Mammary epithelial cell (primary cell): ENCODE results near the gene ATF6.

Experiments used
- CTCF ChIP-seq, 2 donors: IDR thresholded peaks in 1 of 2; conservative IDR thresholded peaks in 1 of 2; 2 replicates each; pipeline ENCODE4 v1.5.1; 2011 to 2012; ENCODE audit warnings: inconsistent platforms in 2 of 2, low read length in 2 of 2, mild to moderate bottlenecking in 2 of 2, control low read depth in 1 of 2, low read depth in 1 of 2; ENCODE audit not compliant: insufficient read depth in 1 of 2; ENCODE audit errors: extremely low read depth in 1 of 2
- EZH2 ChIP-seq: IDR thresholded peaks from 2 replicates; pipeline ENCODE4 v1.6.1; 2012; ENCODE audit warnings: low read length, inconsistent platforms, borderline replicate concordance

GRCh38 chr1:161954466-161954865 lies 188.3 kb downstream of the ATF6 start:
- TF ChIP-seq CTCF (conservative IDR thresholded peaks at IDR 0.05 in 1 of 2, IDR thresholded peaks at IDR 0.05 in 1 of 2; ENCODE audit: extremely low read depth in 1 of 2, insufficient read depth in 1 of 2, low read depth in 1 of 2, low read length in 2 of 2) (no peak), EZH2 (no peak)
